GM23338 (cell line): ENCODE data around the gene RNF187. TPM values are rescaled to one million over a fixed set of nuclear protein-coding genes. Genes with fewer than 3 reads are reported as not detected.

Experiments used
- ATAC-seq: fragments of 200-7000 bp; cut with Tn5 transposase; 3 replicates; pipeline ENCODE4 v1.9.1; 2020
- DNase-seq: peaks from one replicate; pipeline ENCODE4 v3.0.0-alpha.2; 2015; ENCODE audit warnings: low spot score
- H2AFZ ChIP-seq: fragments of 200-600 bp; sonication (generic); 2 replicates; pipeline ENCODE4 v1.8.0; 2016; ENCODE audit warnings: antibody characterized with exemption, mild to moderate bottlenecking, moderate library complexity
- H3F3A ChIP-seq: fragments of 200-600 bp; sonication (generic); replicated peaks from 2 replicates; pipeline ENCODE4 v1.8.0; 2017; ENCODE audit warnings: antibody characterized with exemption, mixed run types, low read depth
- H3K27ac ChIP-seq: fragments of 200-600 bp; sonication (generic); 2 replicates; pipeline ENCODE4 v1.6.1; 2016; ENCODE audit warnings: low read depth
- H3K27me3 ChIP-seq: fragments of 200-600 bp; sonication (generic); 2 replicates; pipeline ENCODE4 v1.8.0; 2016; ENCODE audit warnings: mild to moderate bottlenecking, mixed run types, moderate library complexity; ENCODE audit not compliant: insufficient read depth
- H3K36me3 ChIP-seq: fragments of 200-600 bp; sonication (generic); 2 replicates; pipeline ENCODE4 v1.8.0; 2016; ENCODE audit warnings: mild to moderate bottlenecking; ENCODE audit not compliant: insufficient read depth
- H3K4me1 ChIP-seq: fragments of 200-600 bp; sonication (generic); 2 replicates; pipeline ENCODE4 v1.8.0; 2016; ENCODE audit warnings: mild to moderate bottlenecking, moderate library complexity; ENCODE audit not compliant: insufficient read depth
- H3K4me2 ChIP-seq: fragments of 200-600 bp; sonication (generic); 2 replicates; pipeline ENCODE4 v1.7.1; 2017; ENCODE audit warnings: mixed run types
- H3K4me3 ChIP-seq: fragments of 200-600 bp; sonication (generic); 2 replicates; pipeline ENCODE4 v1.6.1; 2016; ENCODE audit warnings: mixed run types
- H3K79me2 ChIP-seq: fragments of 200-600 bp; sonication (generic); replicated peaks from 2 replicates; pipeline ENCODE4 v1.8.0; 2017; ENCODE audit warnings: mild to moderate bottlenecking; ENCODE audit not compliant: insufficient read depth
- H3K9me2 ChIP-seq: fragments of 200-600 bp; sonication (generic); 2 replicates; pipeline ENCODE4 v1.8.0; 2017; ENCODE audit not compliant: insufficient read depth
- H4K20me1 ChIP-seq: fragments of 200-600 bp; sonication (generic); replicated peaks from 2 replicates; pipeline ENCODE4 v1.8.0; 2017; ENCODE audit warnings: mild to moderate bottlenecking; ENCODE audit not compliant: insufficient read depth
- H3K27ac Mint-ChIP-seq: 2 replicates; pipeline ENCODE4 v1.8.0; 2020; ENCODE audit warnings: inconsistent platforms, mild to moderate bottlenecking, moderate library complexity, mixed read lengths
- H3K27me3 Mint-ChIP-seq: 3 replicates; pipeline ENCODE4 v1.8.0; 2022; ENCODE audit warnings: low read depth, mild to moderate bottlenecking, moderate library complexity, mixed read lengths, inconsistent platforms; ENCODE audit not compliant: insufficient read depth, poor library complexity
- H3K36me3 Mint-ChIP-seq: 3 replicates; pipeline ENCODE4 v1.8.0; 2021; ENCODE audit warnings: low read depth, mild to moderate bottlenecking, inconsistent platforms, moderate library complexity, mixed read lengths
- H3K4me1 Mint-ChIP-seq: 3 replicates; pipeline ENCODE4 v1.8.0; 2020; ENCODE audit warnings: mild to moderate bottlenecking, inconsistent platforms, mixed read lengths
- H3K4me3 Mint-ChIP-seq: 3 replicates; pipeline ENCODE4 v1.8.0; 2021; ENCODE audit warnings: moderate library complexity, mild to moderate bottlenecking, inconsistent platforms, mixed read lengths
- H3K9me3 Mint-ChIP-seq: 3 replicates; pipeline ENCODE4 v1.8.0; 2020; ENCODE audit warnings: moderate library complexity, mild to moderate bottlenecking, inconsistent platforms, mixed read lengths
- CREB1 ChIP-seq: fragments of 250-450 bp; sonication (Bioruptor Pico); IDR thresholded peaks from 2 replicates; pipeline ENCODE4 v1.5.0; 2020; ENCODE audit warnings: low read depth, mild to moderate bottlenecking, moderate library complexity
- EZH2 ChIP-seq: fragments of 200-600 bp; sonication (generic); IDR thresholded peaks from one replicate; pipeline ENCODE4 v1.8.0; 2017; ENCODE audit warnings: antibody characterized with exemption, mild to moderate bottlenecking, low read depth; ENCODE audit not compliant: unreplicated experiment
- EZH2phosphoT487 ChIP-seq: fragments of 200-600 bp; sonication (generic); IDR thresholded peaks from one replicate; pipeline ENCODE4 v1.8.1; 2018; ENCODE audit warnings: antibody characterized with exemption; ENCODE audit not compliant: unreplicated experiment
- JUNB ChIP-seq: IDR thresholded peaks from one replicate; pipeline ENCODE4 v1.6.1; 2016; ENCODE audit warnings: antibody characterized with exemption; ENCODE audit not compliant: unreplicated experiment
- NANOG ChIP-seq: IDR thresholded peaks from 2 replicates; pipeline ENCODE4 v1.6.1; 2016; ENCODE audit warnings: antibody characterized with exemption, borderline replicate concordance
- ZNF114 ChIP-seq: fragments of 250-450 bp; sonication (Bioruptor Pico); IDR thresholded peaks from 2 replicates; pipeline ENCODE4 v1.5.0; 2020; ENCODE audit warnings: mild to moderate bottlenecking, moderate library complexity
- polyA plus RNA-seq: library from polyadenylated mRNA; unstranded; fragments of >200 nt; fragmentation: Nextera tagmentation; extraction: Ambion mirVana; gene quantifications from 2 replicates; pipeline ENCODE4 v1.2.1, GENCODE V29; 2016
- total RNA-seq: library from RNA; depleted of rRNA; stranded (reverse); fragments of >200 nt; shearing (Covaris generic); gene quantifications from 2 replicates; pipeline ENCODE4 v1.2.3, GENCODE V29; 2014
- TF ChIP-seq, protein P1 (sequence below): IDR thresholded peaks from one replicate; pipeline ENCODE4 v1.6.1; 2018; ENCODE audit warnings: antibody characterized with exemption; ENCODE audit not compliant: unreplicated experiment
- TF ChIP-seq, protein P2 (sequence below): IDR thresholded peaks from 2 replicates; pipeline ENCODE4 v1.6.1; 2016; ENCODE audit warnings: antibody characterized with exemption
- TF ChIP-seq, protein P3 (sequence below): fragments of 250-450 bp; sonication (Bioruptor Pico); IDR thresholded peaks from 2 replicates; pipeline ENCODE4 v1.5.0; 2020; ENCODE audit warnings: mild to moderate bottlenecking, moderate library complexity

The RNF187 gene
- total and polyA plus RNA-seq, 2 experiments from 2014 or later: 24.8 to 55.3 TPM

DNA sequence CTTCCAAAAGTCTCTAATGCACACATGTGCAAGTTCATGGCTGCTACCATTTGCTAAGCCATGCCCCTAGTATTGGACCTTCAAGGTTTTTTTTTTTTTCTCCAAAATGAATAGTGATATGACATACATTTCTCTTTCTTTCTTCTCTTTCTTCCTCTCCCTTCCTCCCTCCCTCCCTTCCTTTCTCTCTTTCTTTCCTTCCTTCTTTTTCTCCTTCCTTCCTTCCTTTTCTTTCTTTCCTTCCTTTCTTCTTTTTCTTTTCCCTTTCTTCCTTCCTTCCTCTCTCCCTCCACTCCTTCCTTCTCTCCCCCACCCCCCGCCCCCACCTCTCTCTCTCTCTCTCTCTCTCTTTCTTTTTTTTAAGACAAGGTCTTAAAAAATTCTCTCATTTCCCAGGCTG is 3.4 kb upstream of the RNF187 start:
- H3K79me2 ChIP-seq: peaks cover 7% of the 10 kb centered on the region
- 0 out of 2 replicates have a peak, but pooled peaks cover 2% of the 10 kb centered on the region for H3K27me3 ChIP-seq
- H3K4me3 Mint-ChIP-seq: no peak overlapping the region
- H3K27ac ChIP-seq: no peak overlapping the region
- 0 out of 2 replicates have a peak, but pooled peaks cover 9% of the 10 kb centered on the region for H3F3A ChIP-seq
- peaks cover 26% of the 10 kb centered on the region for H3K4me1 Mint-ChIP-seq
- DNase-seq: no peak
- no peak for ATAC-seq
- TF ChIP-seq EZH2phosphoT487 (no peak), NANOG (no peak), ZNF114 (CRISPR knock-in tag) (no peak), JUNB (no peak), CREB1 (no peak), EZH2 (no peak)
- TF ChIP-seq, protein P1, sequence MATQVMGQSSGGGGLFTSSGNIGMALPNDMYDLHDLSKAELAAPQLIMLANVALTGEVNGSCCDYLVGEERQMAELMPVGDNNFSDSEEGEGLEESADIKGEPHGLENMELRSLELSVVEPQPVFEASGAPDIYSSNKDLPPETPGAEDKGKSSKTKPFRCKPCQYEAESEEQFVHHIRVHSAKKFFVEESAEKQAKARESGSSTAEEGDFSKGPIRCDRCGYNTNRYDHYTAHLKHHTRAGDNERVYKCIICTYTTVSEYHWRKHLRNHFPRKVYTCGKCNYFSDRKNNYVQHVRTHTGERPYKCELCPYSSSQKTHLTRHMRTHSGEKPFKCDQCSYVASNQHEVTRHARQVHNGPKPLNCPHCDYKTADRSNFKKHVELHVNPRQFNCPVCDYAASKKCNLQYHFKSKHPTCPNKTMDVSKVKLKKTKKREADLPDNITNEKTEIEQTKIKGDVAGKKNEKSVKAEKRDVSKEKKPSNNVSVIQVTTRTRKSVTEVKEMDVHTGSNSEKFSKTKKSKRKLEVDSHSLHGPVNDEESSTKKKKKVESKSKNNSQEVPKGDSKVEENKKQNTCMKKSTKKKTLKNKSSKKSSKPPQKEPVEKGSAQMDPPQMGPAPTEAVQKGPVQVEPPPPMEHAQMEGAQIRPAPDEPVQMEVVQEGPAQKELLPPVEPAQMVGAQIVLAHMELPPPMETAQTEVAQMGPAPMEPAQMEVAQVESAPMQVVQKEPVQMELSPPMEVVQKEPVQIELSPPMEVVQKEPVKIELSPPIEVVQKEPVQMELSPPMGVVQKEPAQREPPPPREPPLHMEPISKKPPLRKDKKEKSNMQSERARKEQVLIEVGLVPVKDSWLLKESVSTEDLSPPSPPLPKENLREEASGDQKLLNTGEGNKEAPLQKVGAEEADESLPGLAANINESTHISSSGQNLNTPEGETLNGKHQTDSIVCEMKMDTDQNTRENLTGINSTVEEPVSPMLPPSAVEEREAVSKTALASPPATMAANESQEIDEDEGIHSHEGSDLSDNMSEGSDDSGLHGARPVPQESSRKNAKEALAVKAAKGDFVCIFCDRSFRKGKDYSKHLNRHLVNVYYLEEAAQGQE: no peak
- TF ChIP-seq, protein P2, sequence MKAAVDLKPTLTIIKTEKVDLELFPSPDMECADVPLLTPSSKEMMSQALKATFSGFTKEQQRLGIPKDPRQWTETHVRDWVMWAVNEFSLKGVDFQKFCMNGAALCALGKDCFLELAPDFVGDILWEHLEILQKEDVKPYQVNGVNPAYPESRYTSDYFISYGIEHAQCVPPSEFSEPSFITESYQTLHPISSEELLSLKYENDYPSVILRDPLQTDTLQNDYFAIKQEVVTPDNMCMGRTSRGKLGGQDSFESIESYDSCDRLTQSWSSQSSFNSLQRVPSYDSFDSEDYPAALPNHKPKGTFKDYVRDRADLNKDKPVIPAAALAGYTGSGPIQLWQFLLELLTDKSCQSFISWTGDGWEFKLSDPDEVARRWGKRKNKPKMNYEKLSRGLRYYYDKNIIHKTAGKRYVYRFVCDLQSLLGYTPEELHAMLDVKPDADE: no peak
- TF ChIP-seq, protein P3, sequence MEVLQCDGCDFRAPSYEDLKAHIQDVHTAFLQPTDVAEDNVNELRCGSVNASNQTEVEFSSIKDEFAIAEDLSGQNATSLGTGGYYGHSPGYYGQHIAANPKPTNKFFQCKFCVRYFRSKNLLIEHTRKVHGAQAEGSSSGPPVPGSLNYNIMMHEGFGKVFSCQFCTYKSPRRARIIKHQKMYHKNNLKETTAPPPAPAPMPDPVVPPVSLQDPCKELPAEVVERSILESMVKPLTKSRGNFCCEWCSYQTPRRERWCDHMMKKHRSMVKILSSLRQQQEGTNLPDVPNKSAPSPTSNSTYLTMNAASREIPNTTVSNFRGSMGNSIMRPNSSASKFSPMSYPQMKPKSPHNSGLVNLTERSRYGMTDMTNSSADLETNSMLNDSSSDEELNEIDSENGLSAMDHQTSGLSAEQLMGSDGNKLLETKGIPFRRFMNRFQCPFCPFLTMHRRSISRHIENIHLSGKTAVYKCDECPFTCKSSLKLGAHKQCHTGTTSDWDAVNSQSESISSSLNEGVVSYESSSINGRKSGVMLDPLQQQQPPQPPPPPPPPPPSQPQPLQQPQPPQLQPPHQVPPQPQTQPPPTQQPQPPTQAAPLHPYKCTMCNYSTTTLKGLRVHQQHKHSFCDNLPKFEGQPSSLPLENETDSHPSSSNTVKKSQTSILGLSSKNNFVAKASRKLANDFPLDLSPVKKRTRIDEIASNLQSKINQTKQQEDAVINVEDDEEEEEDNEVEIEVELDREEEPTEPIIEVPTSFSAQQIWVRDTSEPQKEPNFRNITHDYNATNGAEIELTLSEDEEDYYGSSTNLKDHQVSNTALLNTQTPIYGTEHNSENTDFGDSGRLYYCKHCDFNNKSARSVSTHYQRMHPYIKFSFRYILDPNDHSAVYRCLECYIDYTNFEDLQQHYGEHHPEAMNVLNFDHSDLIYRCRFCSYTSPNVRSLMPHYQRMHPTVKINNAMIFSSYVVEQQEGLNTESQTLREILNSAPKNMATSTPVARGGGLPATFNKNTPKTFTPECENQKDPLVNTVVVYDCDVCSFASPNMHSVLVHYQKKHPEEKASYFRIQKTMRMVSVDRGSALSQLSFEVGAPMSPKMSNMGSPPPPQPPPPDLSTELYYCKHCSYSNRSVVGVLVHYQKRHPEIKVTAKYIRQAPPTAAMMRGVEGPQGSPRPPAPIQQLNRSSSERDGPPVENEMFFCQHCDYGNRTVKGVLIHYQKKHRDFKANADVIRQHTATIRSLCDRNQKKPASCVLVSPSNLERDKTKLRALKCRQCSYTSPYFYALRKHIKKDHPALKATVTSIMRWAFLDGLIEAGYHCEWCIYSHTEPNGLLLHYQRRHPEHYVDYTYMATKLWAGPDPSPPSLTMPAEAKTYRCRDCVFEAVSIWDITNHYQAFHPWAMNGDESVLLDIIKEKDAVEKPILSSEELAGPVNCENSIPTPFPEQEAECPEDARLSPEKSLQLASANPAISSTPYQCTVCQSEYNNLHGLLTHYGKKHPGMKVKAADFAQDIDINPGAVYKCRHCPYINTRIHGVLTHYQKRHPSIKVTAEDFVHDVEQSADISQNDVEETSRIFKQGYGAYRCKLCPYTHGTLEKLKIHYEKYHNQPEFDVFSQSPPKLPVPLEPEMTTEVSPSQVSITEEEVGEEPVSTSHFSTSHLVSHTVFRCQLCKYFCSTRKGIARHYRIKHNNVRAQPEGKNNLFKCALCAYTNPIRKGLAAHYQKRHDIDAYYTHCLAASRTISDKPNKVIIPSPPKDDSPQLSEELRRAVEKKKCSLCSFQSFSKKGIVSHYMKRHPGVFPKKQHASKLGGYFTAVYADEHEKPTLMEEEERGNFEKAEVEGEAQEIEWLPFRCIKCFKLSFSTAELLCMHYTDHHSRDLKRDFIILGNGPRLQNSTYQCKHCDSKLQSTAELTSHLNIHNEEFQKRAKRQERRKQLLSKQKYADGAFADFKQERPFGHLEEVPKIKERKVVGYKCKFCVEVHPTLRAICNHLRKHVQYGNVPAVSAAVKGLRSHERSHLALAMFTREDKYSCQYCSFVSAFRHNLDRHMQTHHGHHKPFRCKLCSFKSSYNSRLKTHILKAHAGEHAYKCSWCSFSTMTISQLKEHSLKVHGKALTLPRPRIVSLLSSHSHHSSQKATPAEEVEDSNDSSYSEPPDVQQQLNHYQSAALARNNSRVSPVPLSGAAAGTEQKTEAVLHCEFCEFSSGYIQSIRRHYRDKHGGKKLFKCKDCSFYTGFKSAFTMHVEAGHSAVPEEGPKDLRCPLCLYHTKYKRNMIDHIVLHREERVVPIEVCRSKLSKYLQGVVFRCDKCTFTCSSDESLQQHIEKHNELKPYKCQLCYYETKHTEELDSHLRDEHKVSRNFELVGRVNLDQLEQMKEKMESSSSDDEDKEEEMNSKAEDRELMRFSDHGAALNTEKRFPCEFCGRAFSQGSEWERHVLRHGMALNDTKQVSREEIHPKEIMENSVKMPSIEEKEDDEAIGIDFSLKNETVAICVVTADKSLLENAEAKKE (CRISPR knock-in tag): no peak
- H3K4me1 ChIP-seq: peaks cover 39% of the 10 kb centered on the region
- no peak overlapping the region for H2AFZ ChIP-seq
- no peaks in the 10 kb centered on the region for H3K9me2 ChIP-seq
- peaks cover 2% of the 10 kb centered on the region; the same call in 1 of the 3 replicates for H3K36me3 Mint-ChIP-seq
- H3K4me2 ChIP-seq: no peak overlapping the region
- no peaks in the 10 kb centered on the region for H3K9me3 Mint-ChIP-seq
- no peak overlapping the region for H3K4me3 ChIP-seq
- no peaks in the 10 kb centered on the region; the same call in 1 of the 2 replicates for H4K20me1 ChIP-seq
- no peaks in the 10 kb centered on the region for H3K36me3 ChIP-seq
- H3K27ac Mint-ChIP-seq: no peak overlapping the region
- peaks cover 11% of the 10 kb centered on the region for H3K27me3 Mint-ChIP-seq
